Measurements from ENCODE around the gene GDE1.
"Not testable (repeated sequence)": the region's sequence is repeated elsewhere in the genome, so short reads cannot be mapped to it uniquely, and the experiment has no call there.

The GDE1 gene

GRCh38 chr16:19555938-19556771 is 34.3 kb upstream of the GDE1 start:
- peak; percentile 36 for DNase-seq (ENCODE audit: low spot score)
- in situ Hi-C loops (cut with MboI; ENCODE audit: low pct_unique_long_range_greater_than_20kb, low sequenced_read_pairs, unreplicated experiment), result no loop called here
- TF ChIP-seq, protein P1, sequence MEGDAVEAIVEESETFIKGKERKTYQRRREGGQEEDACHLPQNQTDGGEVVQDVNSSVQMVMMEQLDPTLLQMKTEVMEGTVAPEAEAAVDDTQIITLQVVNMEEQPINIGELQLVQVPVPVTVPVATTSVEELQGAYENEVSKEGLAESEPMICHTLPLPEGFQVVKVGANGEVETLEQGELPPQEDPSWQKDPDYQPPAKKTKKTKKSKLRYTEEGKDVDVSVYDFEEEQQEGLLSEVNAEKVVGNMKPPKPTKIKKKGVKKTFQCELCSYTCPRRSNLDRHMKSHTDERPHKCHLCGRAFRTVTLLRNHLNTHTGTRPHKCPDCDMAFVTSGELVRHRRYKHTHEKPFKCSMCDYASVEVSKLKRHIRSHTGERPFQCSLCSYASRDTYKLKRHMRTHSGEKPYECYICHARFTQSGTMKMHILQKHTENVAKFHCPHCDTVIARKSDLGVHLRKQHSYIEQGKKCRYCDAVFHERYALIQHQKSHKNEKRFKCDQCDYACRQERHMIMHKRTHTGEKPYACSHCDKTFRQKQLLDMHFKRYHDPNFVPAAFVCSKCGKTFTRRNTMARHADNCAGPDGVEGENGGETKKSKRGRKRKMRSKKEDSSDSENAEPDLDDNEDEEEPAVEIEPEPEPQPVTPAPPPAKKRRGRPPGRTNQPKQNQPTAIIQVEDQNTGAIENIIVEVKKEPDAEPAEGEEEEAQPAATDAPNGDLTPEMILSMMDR (IDR thresholded peaks at IDR 0.05; ENCODE audit: extremely low read depth, insufficient read depth, missing control alignments), result no peak

DNA sequence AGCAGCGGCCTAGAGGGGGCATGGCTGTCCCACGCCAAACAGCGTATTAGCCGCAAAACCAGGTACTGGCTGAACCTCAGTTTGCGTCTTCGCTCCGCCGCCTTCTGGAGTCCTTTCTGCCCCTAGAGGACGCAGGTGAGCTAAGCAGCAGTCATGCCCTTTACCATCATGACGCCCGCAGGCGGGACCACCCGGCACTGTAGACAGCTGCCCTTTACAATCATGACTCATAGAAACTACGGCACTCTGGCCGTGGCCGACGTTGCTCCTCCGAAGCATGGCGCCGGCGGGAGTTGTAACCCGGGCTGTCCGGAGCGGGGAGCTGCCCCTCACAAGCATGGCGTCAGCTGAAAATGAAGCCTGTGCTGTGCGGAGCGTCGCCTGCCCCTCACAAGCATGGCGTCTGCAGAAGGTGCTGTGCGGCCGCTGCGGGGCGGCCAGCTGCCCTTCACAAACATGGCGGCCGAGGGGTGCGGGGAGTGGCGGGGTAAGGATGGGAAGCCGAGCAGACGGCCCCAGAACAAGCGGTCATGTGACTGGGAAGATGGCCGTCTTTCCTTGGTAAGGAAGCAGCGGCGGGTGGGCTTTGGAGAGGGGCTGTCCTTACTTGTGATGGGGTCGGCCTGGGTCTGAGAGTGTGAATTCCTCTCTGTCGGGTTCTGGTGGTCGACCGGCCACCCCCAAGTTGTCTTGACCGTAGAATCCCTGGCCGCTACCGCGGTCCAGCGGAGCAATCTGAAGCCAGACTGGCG is 33.5 kb upstream of the GDE1 start, which contains the start of gene VPS35L:
Gene VPS35L, plus strand, starts transcription at position 518 of the 752 bp plus-strand sequence. Its CDS starts 27 bp downstream, at position 545.
- peak; percentile 90 for DNase-seq (ENCODE audit: low spot score)
- in situ Hi-C loops (cut with MboI; ENCODE audit: low pct_unique_long_range_greater_than_20kb, low sequenced_read_pairs, unreplicated experiment), result no loop called here
- TF ChIP-seq, protein P1 (IDR thresholded peaks at IDR 0.05; ENCODE audit: extremely low read depth, insufficient read depth, missing control alignments), result peak; percentile 77

- TF ChIP-seq, protein P1 (IDR thresholded peaks at IDR 0.05; ENCODE audit: extremely low read depth, insufficient read depth, missing control alignments), result no peak
- in situ Hi-C loops (cut with MboI; ENCODE audit: low pct_unique_long_range_greater_than_20kb, low sequenced_read_pairs, unreplicated experiment), result no loop called here
- no peak for DNase-seq (ENCODE audit: low spot score)
Observed at GRCh38 chr16:19549673-19550072, 27.8 kb upstream of the GDE1 start.

GRCh38 chr16:19548144-19548543 is 26.2 kb upstream of the GDE1 start:
- in situ Hi-C loops (cut with MboI; ENCODE audit: low pct_unique_long_range_greater_than_20kb, low sequenced_read_pairs, unreplicated experiment), result no loop called here
- DNase-seq (ENCODE audit: low spot score), result no peak
- TF ChIP-seq, protein P1 (IDR thresholded peaks at IDR 0.05; ENCODE audit: extremely low read depth, insufficient read depth, missing control alignments), result no peak

- in situ Hi-C loops (cut with MboI; ENCODE audit: low pct_unique_long_range_greater_than_20kb, low sequenced_read_pairs, unreplicated experiment); DNase-seq (ENCODE audit: low spot score): not testable (repeated sequence)
Observed at GRCh38 chr16:19543278-19543996, 21.5 kb upstream of the GDE1 start.

- DNase-seq (ENCODE audit: low spot score), result no peak
- TF ChIP-seq, protein P1 (IDR thresholded peaks at IDR 0.05; ENCODE audit: extremely low read depth, insufficient read depth, missing control alignments), result no peak
- in situ Hi-C loops (cut with MboI; ENCODE audit: low pct_unique_long_range_greater_than_20kb, low sequenced_read_pairs, unreplicated experiment), result no loop called here
Observed at GRCh38 chr16:19542138-19542821, 20.4 kb upstream of the GDE1 start.
